Lower leg skin (tissue), 3 donors: Measurements from ENCODE around the gene LHX6.

Experiments
- CTCF ChIP-seq, 3 donors: fragments of 450-650 bp; IDR thresholded peaks; one replicate each; pipeline ENCODE4 v1.5.1; 2016; ENCODE audit warnings: antibody characterized with exemption in 3 of 3, mild to moderate bottlenecking in 3 of 3, moderate library complexity in 2 of 3
- POLR2A ChIP-seq, 2 donors: fragments of 450-650 bp; IDR thresholded peaks; one replicate each; pipeline ENCODE4 v1.6.1; 2016 to 2017; ENCODE audit warnings: antibody characterized with exemption in 2 of 2, mild to moderate bottlenecking in 1 of 2, moderate library complexity in 1 of 2

GRCh38 chr9:122172131-122172530, 56.6 kb downstream of the LHX6 start:
- TF ChIP-seq CTCF (IDR thresholded peaks at IDR 0.05) (no peak), POLR2A (IDR thresholded peaks at IDR 0.05) (no peak)
